Astrocyte (in vitro differentiated cells and primary cell): ENCODE results near the gene NPHS1.

Experiments
- EZH2 ChIP-seq: IDR thresholded peaks from 2 replicates; pipeline ENCODE4 v1.6.1; 2012; ENCODE audit warnings: mild to moderate bottlenecking, low read length, inconsistent platforms; ENCODE audit not compliant: insufficient read depth
- TF ChIP-seq, protein P1 (sequence below): IDR thresholded peaks from 2 replicates; pipeline ENCODE4 v1.5.1; 2011; ENCODE audit warnings: low read depth, mild to moderate bottlenecking, inconsistent platforms, low read length, moderate library complexity; ENCODE audit not compliant: insufficient read depth

DNA sequence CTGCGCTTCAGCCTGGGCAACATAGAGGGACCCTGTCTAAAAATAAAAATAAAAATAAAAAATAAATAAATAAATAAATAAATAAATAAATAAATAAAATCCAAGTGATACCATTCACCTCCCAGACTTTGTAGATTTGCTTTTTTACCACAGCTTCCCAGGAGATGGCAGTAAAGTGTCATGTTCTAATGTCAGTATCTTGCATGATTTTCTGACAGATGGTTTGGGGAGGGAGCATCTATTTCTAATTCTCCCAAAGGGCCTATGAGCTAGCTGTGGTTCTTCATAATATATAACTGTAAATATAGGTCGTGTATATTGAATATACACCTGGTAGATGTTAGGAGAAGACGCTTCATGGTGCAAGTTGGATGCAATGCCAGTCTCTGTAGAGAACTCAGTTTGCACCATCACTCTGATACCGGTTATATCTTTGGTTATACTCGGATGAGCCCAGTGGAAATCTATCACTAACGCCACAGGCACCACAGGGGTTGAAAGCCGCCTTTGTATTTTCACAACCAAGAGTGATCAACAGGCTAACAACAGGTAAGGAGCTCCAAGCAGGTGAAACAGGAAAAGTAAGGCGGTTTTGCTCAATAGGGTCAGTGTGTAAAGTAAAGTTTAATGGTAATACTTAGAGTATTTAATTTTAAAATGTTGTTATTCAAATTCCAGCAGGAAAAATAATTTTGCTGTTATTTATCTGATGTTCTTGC, 30.0 kb upstream of the NPHS1 start:
- TF ChIP-seq, protein P1, sequence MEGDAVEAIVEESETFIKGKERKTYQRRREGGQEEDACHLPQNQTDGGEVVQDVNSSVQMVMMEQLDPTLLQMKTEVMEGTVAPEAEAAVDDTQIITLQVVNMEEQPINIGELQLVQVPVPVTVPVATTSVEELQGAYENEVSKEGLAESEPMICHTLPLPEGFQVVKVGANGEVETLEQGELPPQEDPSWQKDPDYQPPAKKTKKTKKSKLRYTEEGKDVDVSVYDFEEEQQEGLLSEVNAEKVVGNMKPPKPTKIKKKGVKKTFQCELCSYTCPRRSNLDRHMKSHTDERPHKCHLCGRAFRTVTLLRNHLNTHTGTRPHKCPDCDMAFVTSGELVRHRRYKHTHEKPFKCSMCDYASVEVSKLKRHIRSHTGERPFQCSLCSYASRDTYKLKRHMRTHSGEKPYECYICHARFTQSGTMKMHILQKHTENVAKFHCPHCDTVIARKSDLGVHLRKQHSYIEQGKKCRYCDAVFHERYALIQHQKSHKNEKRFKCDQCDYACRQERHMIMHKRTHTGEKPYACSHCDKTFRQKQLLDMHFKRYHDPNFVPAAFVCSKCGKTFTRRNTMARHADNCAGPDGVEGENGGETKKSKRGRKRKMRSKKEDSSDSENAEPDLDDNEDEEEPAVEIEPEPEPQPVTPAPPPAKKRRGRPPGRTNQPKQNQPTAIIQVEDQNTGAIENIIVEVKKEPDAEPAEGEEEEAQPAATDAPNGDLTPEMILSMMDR: peak; percentile 40
- TF ChIP-seq EZH2: no peak
